ENCODE data around the gene DMD. TPM values are rescaled to one million over a fixed set of nuclear protein-coding genes. Genes with fewer than 3 reads are reported as not detected.

The DMD gene
- total and polyA plus RNA-seq, 12 donors: 28.5 to 228 (median 168) TPM

DNA sequence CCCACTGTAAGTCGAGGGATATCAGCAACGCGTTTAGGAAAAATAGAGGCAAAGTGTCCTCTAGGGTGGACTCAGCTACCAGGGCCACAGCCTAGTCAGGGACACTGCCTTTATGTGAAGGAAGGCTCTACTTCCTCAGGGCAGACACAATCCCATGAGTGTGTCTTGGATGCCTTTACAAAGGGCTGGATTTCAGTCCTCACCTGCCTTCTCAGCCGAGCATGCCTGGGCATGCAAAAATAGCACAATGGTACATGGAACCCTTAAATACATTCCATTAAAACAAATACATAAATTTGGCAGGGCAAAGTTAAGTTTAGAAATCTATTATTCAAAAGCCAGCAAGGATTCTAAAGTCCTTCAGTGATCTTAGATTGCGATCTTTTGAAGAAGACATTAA, 51.1 kb downstream of the DMD start:
- Histone ChIP-seq H3K36me3 (no peaks in the 10 kb centered on the region), H3K4me1 (no peaks in the 10 kb centered on the region), H3K4me3 (no peak overlapping the region), H3K27me3 (no peaks in the 10 kb centered on the region), H3K27ac (no peak overlapping the region), H3K9me3 (no peaks in the 10 kb centered on the region)
- no peak for ATAC-seq
- TF ChIP-seq, protein P1, sequence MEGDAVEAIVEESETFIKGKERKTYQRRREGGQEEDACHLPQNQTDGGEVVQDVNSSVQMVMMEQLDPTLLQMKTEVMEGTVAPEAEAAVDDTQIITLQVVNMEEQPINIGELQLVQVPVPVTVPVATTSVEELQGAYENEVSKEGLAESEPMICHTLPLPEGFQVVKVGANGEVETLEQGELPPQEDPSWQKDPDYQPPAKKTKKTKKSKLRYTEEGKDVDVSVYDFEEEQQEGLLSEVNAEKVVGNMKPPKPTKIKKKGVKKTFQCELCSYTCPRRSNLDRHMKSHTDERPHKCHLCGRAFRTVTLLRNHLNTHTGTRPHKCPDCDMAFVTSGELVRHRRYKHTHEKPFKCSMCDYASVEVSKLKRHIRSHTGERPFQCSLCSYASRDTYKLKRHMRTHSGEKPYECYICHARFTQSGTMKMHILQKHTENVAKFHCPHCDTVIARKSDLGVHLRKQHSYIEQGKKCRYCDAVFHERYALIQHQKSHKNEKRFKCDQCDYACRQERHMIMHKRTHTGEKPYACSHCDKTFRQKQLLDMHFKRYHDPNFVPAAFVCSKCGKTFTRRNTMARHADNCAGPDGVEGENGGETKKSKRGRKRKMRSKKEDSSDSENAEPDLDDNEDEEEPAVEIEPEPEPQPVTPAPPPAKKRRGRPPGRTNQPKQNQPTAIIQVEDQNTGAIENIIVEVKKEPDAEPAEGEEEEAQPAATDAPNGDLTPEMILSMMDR (IDR thresholded peaks at IDR 0.05): no peak
- 86 to 88% methylated on average over 5 of the region's 5 CpGs for WGBS, 2 donors
- DNase-seq: no peak
- intact Hi-C loops (cut with DNase I): no loop called here

DNA sequence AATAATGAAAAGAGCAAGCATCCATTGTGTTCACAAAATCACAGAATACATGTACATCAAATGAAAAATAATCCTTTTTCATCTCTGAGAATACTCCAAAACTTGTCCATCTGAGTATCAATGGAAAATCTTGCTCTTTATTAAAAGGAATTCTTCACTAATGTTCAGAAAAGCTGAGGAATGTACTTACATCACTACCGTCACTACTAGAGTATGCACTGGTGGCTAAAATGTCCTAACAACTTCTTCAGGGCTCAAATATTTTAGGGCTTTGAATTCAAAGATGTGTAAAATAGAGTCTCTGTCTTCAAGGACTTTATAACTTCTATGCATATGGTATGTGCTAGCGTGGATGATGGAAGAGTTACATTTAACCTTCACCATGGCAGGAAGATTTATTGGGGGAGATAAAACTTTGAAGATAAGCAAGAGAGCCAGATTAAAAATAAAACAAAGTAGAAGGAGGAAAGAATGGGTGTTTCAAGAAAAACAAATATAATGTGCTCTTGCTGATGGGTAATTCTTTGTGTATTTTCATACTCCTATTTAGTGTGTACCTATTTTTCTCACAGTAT, 55.1 kb downstream of the DMD start:
- H3K4me1 ChIP-seq: no peaks in the 10 kb centered on the region
- intact Hi-C loops (cut with DNase I): no loop called here
- DNase-seq (no peak), ATAC-seq (no peak)
- H3K4me3 ChIP-seq: no peak overlapping the region
- 56 to 75% methylated on average over 2 of the region's 2 CpGs for WGBS, 2 donors
- H3K36me3 ChIP-seq: no peaks in the 10 kb centered on the region
- H3K27ac ChIP-seq: no peak overlapping the region
- TF ChIP-seq, protein P1 (IDR thresholded peaks at IDR 0.05): no peak
- H3K27me3 ChIP-seq: no peaks in the 10 kb centered on the region
- no peaks in the 10 kb centered on the region for H3K9me3 ChIP-seq

DNA sequence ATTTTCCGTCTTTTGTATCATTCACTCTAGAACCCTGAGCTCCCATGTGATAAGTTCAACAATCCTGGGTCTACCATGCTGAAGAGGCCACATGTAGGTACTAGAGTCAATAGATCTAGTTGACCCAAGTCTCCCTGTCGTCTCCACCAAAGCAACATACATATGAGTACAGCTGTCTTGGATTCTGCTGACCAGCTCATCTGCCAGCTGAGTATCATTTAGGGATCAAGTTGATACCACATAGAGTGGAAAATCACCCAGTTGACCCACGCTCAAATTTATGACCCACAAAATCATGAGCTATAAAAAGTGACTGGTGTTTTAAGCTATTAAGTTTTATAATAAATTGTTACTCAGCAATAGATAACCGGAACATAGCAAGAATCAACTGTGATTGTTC, 61.8 kb downstream of the DMD start:
- Histone ChIP-seq H3K36me3 (no peaks in the 10 kb centered on the region), H3K4me1 (no peaks in the 10 kb centered on the region), H3K27ac (no peak overlapping the region), H3K27me3 (no peaks in the 10 kb centered on the region), H3K9me3 (no peaks in the 10 kb centered on the region), H3K4me3 (no peak overlapping the region)
- intact Hi-C loops (cut with DNase I): no loop called here
- TF ChIP-seq, protein P1 (IDR thresholded peaks at IDR 0.05): no peak
- no peak for DNase-seq
- no peak for ATAC-seq
- WGBS, 2 donors: 78 to 89% methylated on average over 4 of the region's 4 CpGs

DNA sequence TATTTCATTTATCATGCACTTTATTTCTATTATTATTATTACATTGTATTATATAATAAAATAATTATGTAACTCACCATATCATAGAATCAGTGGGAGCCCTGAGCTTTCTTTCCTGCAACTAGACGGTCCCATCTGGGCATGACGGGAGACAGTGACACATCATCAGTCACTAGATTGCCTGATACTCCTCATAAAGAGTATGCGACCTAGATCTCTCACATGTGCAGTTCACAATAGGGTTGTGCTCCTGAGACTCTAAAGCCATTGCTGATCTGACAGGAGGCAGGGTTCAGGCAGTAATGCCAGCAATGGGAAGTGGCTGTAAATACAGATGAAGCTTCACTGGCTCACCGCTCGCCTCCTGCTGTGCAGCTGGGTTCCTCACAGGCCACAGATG, 62.3 kb downstream of the DMD start:
- no peak for DNase-seq
- H3K9me3 ChIP-seq: no peaks in the 10 kb centered on the region
- no peaks in the 10 kb centered on the region for H3K36me3 ChIP-seq
- TF ChIP-seq, protein P1 (IDR thresholded peaks at IDR 0.05): no peak
- intact Hi-C loops (cut with DNase I): no loop called here
- no peaks in the 10 kb centered on the region for H3K27me3 ChIP-seq
- ATAC-seq: no peak
- H3K4me3 ChIP-seq: no peak overlapping the region
- WGBS, 2 donors: 81 to 94% methylated on average over 5 of the region's 5 CpGs
- no peaks in the 10 kb centered on the region for H3K4me1 ChIP-seq
- H3K27ac ChIP-seq: no peak overlapping the region
